ENCODE measurements around the gene COL5A1. TPM values are rescaled to one million over a fixed set of nuclear protein-coding genes. Genes with fewer than 3 reads are reported as not detected.
A peak's percentile ranks its signal among the peaks of the same experiment; 100 is the strongest.

The COL5A1 gene
- total RNA-seq, 1 donor from 2014 or later: 87.7 TPM

- no peak for DNase-seq (ENCODE audit: low read depth)
- Histone ChIP-seq H3K36me3 (ENCODE audit: control insufficient read depth, insufficient read depth, low read length) (no peaks in the 10 kb centered on the region), H3K27me3 (ENCODE audit: control insufficient read depth, insufficient read depth, low read length) (no peaks in the 10 kb centered on the region), H3K4me3 (ENCODE audit: low read depth, low read length) (no peak overlapping the region)
- no peak for TF ChIP-seq CTCF (IDR thresholded peaks at IDR 0.05; ENCODE audit: insufficient read depth, low read length, poor library complexity, severe bottlenecking)
Observed at GRCh38 chr9:134772331-134772730, 130.7 kb downstream of the COL5A1 start.

GRCh38 chr9:134773842-134774241, 132.2 kb downstream of the COL5A1 start:
- DNase-seq (ENCODE audit: low read depth): no peak
- Histone ChIP-seq H3K27me3 (ENCODE audit: control insufficient read depth, insufficient read depth, low read length) (no peaks in the 10 kb centered on the region), H3K4me3 (ENCODE audit: low read depth, low read length) (no peak overlapping the region), H3K36me3 (ENCODE audit: control insufficient read depth, insufficient read depth, low read length) (no peaks in the 10 kb centered on the region)
- TF ChIP-seq CTCF (IDR thresholded peaks at IDR 0.05; ENCODE audit: insufficient read depth, low read length, poor library complexity, severe bottlenecking): no peak

- no peak for DNase-seq (ENCODE audit: low read depth)
- TF ChIP-seq CTCF (IDR thresholded peaks at IDR 0.05; ENCODE audit: insufficient read depth, low read length, poor library complexity, severe bottlenecking): no peak
- Histone ChIP-seq H3K36me3 (ENCODE audit: control insufficient read depth, insufficient read depth, low read length) (no peaks in the 10 kb centered on the region), H3K27me3 (ENCODE audit: control insufficient read depth, insufficient read depth, low read length) (no peaks in the 10 kb centered on the region), H3K4me3 (ENCODE audit: low read depth, low read length) (no peak overlapping the region)
Observed at GRCh38 chr9:134774410-134774809, 132.8 kb downstream of the COL5A1 start.

- H3K27me3 ChIP-seq (ENCODE audit: control insufficient read depth, insufficient read depth, low read length): no peaks in the 10 kb centered on the region
- DNase-seq (ENCODE audit: low read depth): peak; percentile 23
- no peak for TF ChIP-seq CTCF (IDR thresholded peaks at IDR 0.05; ENCODE audit: insufficient read depth, low read length, poor library complexity, severe bottlenecking)
- no peak overlapping the region for H3K4me3 ChIP-seq (ENCODE audit: low read depth, low read length)
- H3K36me3 ChIP-seq (ENCODE audit: control insufficient read depth, insufficient read depth, low read length): no peaks in the 10 kb centered on the region
Observed at GRCh38 chr9:134775081-134775951, 133.7 kb downstream of the COL5A1 start.

- H3K27me3 ChIP-seq (ENCODE audit: control insufficient read depth, insufficient read depth, low read length): no peaks in the 10 kb centered on the region
- DNase-seq (ENCODE audit: low read depth): no peak
- H3K36me3 ChIP-seq (ENCODE audit: control insufficient read depth, insufficient read depth, low read length): no peaks in the 10 kb centered on the region
- no peak overlapping the region for H3K4me3 ChIP-seq (ENCODE audit: low read depth, low read length)
- no peak for TF ChIP-seq CTCF (IDR thresholded peaks at IDR 0.05; ENCODE audit: insufficient read depth, low read length, poor library complexity, severe bottlenecking)
Observed at GRCh38 chr9:134776080-134776796, 134.6 kb downstream of the COL5A1 start.

Measured in kidney epithelial cell (primary cell).